ENCODE measurements around the gene PPT2. TPM values are rescaled to one million over a fixed set of nuclear protein-coding genes. Genes with fewer than 3 reads are reported as not detected.

Gene PPT2
- total and polyA plus RNA-seq, 2 of the 13 experiments (the other 11 are each of a cell fraction or from before 2014, with no cell fraction given): 39.2 to 61.8 TPM

DNA sequence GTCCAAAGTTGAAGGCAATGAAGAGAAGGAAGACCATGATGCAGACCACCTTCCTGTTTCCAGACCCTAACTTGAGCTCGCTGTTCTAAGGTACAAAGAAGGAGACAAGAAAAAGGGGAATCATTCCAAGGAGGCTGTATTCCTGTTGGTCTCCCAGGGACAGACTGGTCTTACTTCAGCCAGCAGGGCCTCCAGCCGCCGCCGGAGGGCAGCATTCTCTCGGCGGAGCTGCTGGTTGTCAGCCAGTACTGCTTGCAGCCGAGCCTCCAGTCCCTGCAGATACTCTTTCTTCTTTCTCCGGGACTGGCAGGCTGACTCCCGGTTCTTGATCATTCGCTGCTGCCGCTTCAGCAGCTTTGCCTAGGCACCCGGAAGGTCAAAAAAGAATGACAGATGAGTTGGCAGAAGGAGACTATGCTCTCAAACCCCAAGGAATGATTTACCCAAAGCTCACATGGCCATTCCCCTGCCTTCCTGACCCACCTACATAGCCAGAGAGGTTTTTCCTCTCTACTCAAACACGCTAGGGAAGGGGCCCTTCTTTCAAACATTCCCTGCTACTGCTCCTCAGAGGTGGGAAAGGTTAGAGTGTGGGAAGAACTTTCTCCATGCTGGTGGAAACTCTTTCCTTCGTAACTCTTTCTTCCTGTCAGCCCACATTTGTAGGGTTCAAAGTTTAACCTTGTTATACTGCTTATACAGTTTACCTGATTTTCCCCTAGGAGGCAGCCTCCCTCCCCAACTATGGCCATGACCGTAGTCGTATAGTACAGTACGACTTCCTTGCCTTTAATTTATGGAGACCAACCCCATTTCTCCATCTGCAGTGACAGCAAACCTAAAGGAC, 34.9 kb upstream of the PPT2 start (continued):
- TF ChIP-seq, protein P1, sequence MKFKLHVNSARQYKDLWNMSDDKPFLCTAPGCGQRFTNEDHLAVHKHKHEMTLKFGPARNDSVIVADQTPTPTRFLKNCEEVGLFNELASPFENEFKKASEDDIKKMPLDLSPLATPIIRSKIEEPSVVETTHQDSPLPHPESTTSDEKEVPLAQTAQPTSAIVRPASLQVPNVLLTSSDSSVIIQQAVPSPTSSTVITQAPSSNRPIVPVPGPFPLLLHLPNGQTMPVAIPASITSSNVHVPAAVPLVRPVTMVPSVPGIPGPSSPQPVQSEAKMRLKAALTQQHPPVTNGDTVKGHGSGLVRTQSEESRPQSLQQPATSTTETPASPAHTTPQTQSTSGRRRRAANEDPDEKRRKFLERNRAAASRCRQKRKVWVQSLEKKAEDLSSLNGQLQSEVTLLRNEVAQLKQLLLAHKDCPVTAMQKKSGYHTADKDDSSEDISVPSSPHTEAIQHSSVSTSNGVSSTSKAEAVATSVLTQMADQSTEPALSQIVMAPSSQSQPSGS (CRISPR knock-in tag; IDR thresholded peaks at IDR 0.05): peak; percentile 39; the same call in 1 of the 2 replicates
- peak; percentile 81 for TF ChIP-seq ZNF142 (CRISPR knock-in tag; IDR thresholded peaks at IDR 0.05)
- TF ChIP-seq ZXDC (CRISPR knock-in tag; IDR thresholded peaks at IDR 0.05): no peak
- TF ChIP-seq ATRX (CRISPR knock-in tag; IDR thresholded peaks at IDR 0.05; ENCODE audit: borderline replicate concordance): 0 out of 2 replicates have a peak, but pooled peaks have one; percentile 83
- 0 out of 2 replicates have a peak, but pooled peaks have one; percentile 43 for TF ChIP-seq ZNF746 (CRISPR knock-in tag; IDR thresholded peaks at IDR 0.05)
- no peak for TF ChIP-seq ZNF577 (CRISPR knock-in tag; IDR thresholded peaks at IDR 0.05; ENCODE audit: borderline replicate concordance, low read depth)
- no peak for TF ChIP-seq ZNF260 (CRISPR knock-in tag; IDR thresholded peaks at IDR 0.05; ENCODE audit: borderline replicate concordance, low read depth)
- TF ChIP-seq PBX3 (CRISPR knock-in tag; IDR thresholded peaks at IDR 0.05; ENCODE audit: borderline replicate concordance): no peak
- peak; percentile 77 for TF ChIP-seq ZNF687 (CRISPR knock-in tag; IDR thresholded peaks at IDR 0.05)
